Thyroid gland (tissue), 4 donors: ENCODE measurements around the gene TGIF2.

Experiments
- POLR2A ChIP-seq, 2 donors: fragments of 450-650 bp; IDR thresholded peaks; one replicate each; pipeline ENCODE4 v1.6.1; 2017; ENCODE audit warnings: antibody characterized with exemption in 2 of 2, mild to moderate bottlenecking in 2 of 2, moderate library complexity in 1 of 2
- TF ChIP-seq, protein P1 (sequence below), 6 experiments: fragments of 200-600 bp in 3 of 6; fragments of 450-650 bp in 3 of 6; sonication (generic) in 3 of 6; IDR thresholded peaks; one replicate each; pipeline ENCODE4 v1.5.1; 2016 to 2019; ENCODE audit warnings: antibody characterized with exemption in 6 of 6, mild to moderate bottlenecking in 2 of 6, inconsistent platforms in 1 of 6, moderate library complexity in 1 of 6

DNA sequence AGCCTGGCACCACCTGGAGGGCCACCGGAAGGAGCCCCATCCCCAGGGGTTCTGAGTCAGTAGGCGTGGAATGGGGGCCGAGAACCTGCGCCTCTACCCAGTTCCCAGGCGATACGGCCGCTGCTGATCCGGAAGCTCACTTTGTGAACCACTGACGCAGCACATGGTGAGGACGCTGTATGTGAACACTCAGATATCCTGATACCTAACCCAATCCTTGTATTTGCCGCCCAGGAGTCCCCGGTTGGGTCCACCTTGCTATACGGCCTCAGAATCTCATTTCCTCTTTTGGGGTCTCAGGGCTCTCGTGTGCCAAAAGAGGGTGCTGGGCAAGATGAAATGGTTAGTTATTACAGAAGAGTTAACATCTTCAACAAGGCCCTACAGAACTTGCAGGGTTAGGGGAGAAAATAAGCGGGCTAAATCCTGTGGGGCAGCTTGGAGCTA, 31.6 kb downstream of the TGIF2 start:
- TF ChIP-seq, protein P1, sequence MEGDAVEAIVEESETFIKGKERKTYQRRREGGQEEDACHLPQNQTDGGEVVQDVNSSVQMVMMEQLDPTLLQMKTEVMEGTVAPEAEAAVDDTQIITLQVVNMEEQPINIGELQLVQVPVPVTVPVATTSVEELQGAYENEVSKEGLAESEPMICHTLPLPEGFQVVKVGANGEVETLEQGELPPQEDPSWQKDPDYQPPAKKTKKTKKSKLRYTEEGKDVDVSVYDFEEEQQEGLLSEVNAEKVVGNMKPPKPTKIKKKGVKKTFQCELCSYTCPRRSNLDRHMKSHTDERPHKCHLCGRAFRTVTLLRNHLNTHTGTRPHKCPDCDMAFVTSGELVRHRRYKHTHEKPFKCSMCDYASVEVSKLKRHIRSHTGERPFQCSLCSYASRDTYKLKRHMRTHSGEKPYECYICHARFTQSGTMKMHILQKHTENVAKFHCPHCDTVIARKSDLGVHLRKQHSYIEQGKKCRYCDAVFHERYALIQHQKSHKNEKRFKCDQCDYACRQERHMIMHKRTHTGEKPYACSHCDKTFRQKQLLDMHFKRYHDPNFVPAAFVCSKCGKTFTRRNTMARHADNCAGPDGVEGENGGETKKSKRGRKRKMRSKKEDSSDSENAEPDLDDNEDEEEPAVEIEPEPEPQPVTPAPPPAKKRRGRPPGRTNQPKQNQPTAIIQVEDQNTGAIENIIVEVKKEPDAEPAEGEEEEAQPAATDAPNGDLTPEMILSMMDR (IDR thresholded peaks at IDR 0.05) = no peak
- no peak for TF ChIP-seq POLR2A (IDR thresholded peaks at IDR 0.05)
